Effector memory CD8-positive, alpha-beta T cell (primary cell): Measurements from ENCODE around the gene CTSE.
"Not testable (repeated sequence)": the region's sequence is repeated elsewhere in the genome, so short reads cannot be mapped to it uniquely, and the experiment has no call there.

Source experiments
- ATAC-seq: fragments of 150-1000 bp; cut with Tn5 transposase; replicated peaks from 2 replicates; pipeline ENCODE4 v1.10.0; 2021; ENCODE audit warnings: mild to moderate bottlenecking, moderate library complexity
- DNase-seq, 3 experiments: peaks; one replicate each; pipeline ENCODE4 v3.0.0; 2021
- H3K27ac Mint-ChIP-seq, 2 donors: one replicate each; pipeline ENCODE4 v1.8.0; 2022; ENCODE audit warnings: mild to moderate bottlenecking in 2 of 2, mixed read lengths in 2 of 2, moderate library complexity in 2 of 2
- H3K27me3 Mint-ChIP-seq, 2 donors: one replicate each; pipeline ENCODE4 v1.8.0; 2022; ENCODE audit warnings: mixed read lengths in 2 of 2
- H3K36me3 Mint-ChIP-seq: one replicate; pipeline ENCODE4 v1.8.0; 2022; ENCODE audit warnings: mild to moderate bottlenecking, moderate library complexity, mixed read lengths; ENCODE audit not compliant: insufficient read depth
- H3K4me1 Mint-ChIP-seq, 2 donors: one replicate each; pipeline ENCODE4 v1.8.0; 2022; ENCODE audit warnings: low read depth in 2 of 2, mixed read lengths in 2 of 2
- H3K4me3 Mint-ChIP-seq, 2 donors: one replicate each; pipeline ENCODE4 v1.8.0; 2022; ENCODE audit warnings: mild to moderate bottlenecking in 2 of 2, mixed read lengths in 2 of 2, moderate library complexity in 2 of 2
- H3K9me3 Mint-ChIP-seq, 2 donors: one replicate each; pipeline ENCODE4 v1.8.0; 2022; ENCODE audit warnings: mixed read lengths in 2 of 2
- total RNA-seq, 9 experiments: gene quantifications; one replicate each; lab custom pipeline; 2026; lab: John Stamatoyannopoulos, UW

The CTSE gene
- total RNA-seq = 0 to 0.06 (median 0) reads per million in 9 experiments

DNA sequence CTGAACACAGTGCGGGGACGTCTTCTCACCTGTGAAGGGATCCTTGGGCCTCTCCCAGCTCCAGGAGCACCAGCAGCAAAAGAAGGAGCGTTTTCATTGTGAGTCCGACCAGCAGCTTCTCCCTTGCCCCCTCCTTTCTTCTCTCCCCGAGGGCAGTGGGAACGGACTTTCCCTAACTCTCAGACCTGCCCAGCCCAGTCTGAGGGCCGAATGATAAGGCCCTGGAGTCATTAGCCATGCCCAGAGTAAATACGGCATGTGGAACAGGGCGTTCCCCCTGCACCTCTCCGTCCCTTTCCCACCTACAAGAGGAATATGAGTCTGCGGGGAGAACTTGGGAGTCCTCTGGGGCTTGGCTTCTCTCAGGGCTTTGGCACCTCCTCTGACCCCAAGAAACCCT lies at the start of gene CTSE:
CTSE (minus strand) TSS at position 201 of the 400 bp plus-strand sequence; CDS start at position 97, 104 bp downstream.
- no peak for DNase-seq
- Mint-ChIP-seq H3K9me3 (no peaks in the 10 kb centered on the region), H3K27me3 (peaks cover 36 to 54% of the 10 kb centered on the region in 2 donors), H3K36me3 (no peaks in the 10 kb centered on the region), H3K4me1 (peaks cover 0 to 3% of the 10 kb centered on the region in 2 donors), H3K27ac (no peak within 1 kb of the TSS), H3K4me3 (no peak within 1 kb of the TSS)
- ATAC-seq = no peak

DNA sequence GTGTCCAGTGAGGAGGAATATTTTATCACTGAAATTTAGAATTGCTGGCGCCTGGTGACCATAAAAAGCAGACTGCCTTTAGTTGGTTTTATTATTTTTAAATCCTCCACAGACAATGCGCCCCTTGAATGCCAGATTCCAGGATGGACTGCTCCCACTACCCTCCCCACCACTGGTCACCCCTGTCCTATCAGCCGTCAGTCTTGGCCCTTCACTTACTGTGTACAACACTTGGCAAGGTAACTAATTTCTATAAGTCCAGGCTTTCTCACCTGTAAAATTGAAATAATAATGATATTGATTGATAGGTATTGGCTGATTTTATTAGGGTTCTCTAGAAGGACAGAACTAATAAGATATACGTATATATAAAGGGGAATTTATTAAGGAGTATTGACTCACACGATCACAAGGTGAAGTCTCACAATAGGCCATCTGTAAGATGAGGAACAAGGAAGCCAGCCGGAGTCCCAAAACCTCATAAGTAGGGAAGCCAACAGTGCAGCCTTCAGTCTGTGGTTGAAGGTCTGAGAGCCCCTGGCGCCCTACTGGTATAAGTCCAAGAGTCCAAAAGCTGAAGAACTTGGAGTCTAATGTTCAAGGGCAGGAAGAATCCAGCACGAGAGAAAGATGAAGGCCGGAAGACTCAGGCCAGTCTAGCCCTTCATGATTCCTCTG lies 47.1 kb upstream of the CTSE start:
- no peak overlapping the region for H3K4me3 Mint-ChIP-seq
- H3K9me3 Mint-ChIP-seq = no peaks in the 10 kb centered on the region
- H3K36me3 Mint-ChIP-seq = no peaks in the 10 kb centered on the region
- DNase-seq = no peak
- no peak overlapping the region for H3K27ac Mint-ChIP-seq
- H3K4me1 Mint-ChIP-seq = peaks cover 0 to 3% of the 10 kb centered on the region in 2 donors
- no peak for ATAC-seq
- peaks cover 13 to 16% of the 10 kb centered on the region in 2 donors for H3K27me3 Mint-ChIP-seq

DNA sequence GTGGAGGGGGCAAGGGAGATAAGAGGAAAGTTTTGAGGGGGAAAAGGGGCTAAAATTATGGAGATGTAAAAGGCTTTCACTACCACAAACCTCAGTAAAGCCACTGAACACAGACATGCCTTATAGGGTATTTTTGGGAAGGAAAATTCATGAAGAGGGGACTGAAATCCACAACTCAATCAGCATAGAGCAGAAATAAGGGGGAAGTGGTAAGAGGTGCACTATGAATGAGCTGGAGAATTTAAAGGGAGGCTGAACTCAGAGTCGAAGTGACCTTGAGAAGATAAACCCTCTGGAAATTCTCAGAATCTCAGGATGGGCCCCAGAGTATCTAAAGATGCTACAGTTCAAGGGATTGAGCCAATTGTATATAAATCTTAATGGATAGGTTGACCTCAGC lies 44.6 kb upstream of the CTSE start:
- no peak for ATAC-seq
- Mint-ChIP-seq H3K4me1 (peaks cover 0 to 3% of the 10 kb centered on the region in 2 donors), H3K27ac (no peak overlapping the region), H3K9me3 (no peaks in the 10 kb centered on the region), H3K27me3 (peaks cover 4 to 7% of the 10 kb centered on the region in 2 donors), H3K36me3 (no peaks in the 10 kb centered on the region), H3K4me3 (no peak overlapping the region)
- DNase-seq = no peak

DNA sequence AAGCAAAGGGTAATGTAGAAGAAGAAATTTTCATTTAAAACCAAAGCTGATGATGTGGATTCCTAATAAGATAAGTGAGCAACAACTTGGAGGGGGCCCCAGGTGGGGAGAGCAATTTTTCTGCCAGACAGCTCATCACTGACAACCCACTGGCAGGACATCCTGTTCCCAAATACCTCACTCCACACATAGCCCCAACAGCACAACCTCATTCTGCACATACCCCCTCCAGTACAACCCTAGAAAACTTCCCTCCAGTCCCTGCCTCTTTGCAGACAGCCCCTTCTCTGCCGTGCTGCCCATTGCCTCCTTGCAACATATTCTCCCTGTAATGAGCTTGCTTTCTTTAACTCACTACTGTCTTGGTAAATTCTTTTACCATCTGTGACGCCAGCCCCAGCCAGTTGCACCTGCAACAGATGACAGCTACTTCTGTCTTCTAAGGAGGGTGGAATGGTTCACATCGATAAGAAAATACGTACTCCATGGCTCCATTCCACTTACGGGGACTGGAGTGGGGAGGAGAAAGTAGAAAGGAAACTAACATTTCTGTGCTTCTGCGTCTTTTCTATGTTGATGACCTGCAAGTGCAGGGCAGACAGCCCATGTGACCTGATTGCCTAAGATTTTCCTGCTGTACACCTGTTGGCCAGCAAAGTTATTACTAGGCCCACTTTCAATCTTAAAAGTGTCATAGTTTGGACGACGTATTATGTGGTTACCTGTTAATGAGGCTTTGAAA lies 44.0 kb upstream of the CTSE start:
- H3K27ac Mint-ChIP-seq = no peak overlapping the region
- H3K9me3 Mint-ChIP-seq = no peaks in the 10 kb centered on the region
- H3K4me3 Mint-ChIP-seq = no peak overlapping the region

DNA sequence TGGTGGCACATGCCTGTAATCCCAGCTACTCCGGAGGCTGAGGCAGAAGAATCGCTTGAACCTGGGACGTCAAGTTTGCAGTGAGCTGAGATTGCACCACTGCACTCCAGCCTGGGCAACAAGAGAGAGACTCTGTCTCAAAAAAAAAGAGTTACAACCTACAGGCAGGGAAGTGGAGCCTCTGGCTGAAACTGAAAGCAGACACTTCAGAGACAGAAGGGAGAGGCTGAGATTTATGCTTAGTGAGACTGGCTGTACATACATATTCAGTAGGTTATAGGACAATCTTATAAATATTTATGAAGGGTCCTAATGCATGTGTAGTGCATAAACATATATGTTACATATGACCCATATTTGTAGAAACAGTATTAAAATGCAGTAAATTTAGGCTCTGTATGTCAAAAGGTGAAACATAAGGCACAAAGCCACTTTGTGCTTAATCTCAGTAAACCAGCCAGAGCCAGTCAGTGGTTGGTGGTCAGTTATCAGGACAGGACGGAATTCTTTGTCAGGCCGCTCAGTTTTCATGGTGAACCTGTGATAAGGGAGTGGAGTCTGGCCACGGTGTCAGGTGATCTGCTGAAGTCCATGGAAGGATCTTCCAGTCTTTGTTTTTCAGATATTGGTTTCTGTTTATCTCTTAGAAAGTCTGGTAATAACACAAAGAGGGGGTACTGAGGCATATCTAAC lies 42.9 kb upstream of the CTSE start:
- no peaks in the 10 kb centered on the region for H3K9me3 Mint-ChIP-seq
- peaks cover 0 to 3% of the 10 kb centered on the region in 2 donors for H3K4me1 Mint-ChIP-seq
- H3K27me3 Mint-ChIP-seq = peaks cover 9 to 18% of the 10 kb centered on the region in 2 donors
- DNase-seq (no peak), ATAC-seq (peak; percentile 46)
- no peak overlapping the region for H3K27ac Mint-ChIP-seq
- H3K36me3 Mint-ChIP-seq = peaks cover 4% of the 10 kb centered on the region
- no peak overlapping the region for H3K4me3 Mint-ChIP-seq

More for the DNA sequence above, 44.0 kb upstream of the CTSE start:
- peaks cover 9 to 14% of the 10 kb centered on the region in 2 donors for H3K27me3 Mint-ChIP-seq
- peaks cover 0 to 3% of the 10 kb centered on the region in 2 donors for H3K4me1 Mint-ChIP-seq
- no peak for ATAC-seq
- no peak for DNase-seq
- H3K36me3 Mint-ChIP-seq = no peaks in the 10 kb centered on the region

DNA sequence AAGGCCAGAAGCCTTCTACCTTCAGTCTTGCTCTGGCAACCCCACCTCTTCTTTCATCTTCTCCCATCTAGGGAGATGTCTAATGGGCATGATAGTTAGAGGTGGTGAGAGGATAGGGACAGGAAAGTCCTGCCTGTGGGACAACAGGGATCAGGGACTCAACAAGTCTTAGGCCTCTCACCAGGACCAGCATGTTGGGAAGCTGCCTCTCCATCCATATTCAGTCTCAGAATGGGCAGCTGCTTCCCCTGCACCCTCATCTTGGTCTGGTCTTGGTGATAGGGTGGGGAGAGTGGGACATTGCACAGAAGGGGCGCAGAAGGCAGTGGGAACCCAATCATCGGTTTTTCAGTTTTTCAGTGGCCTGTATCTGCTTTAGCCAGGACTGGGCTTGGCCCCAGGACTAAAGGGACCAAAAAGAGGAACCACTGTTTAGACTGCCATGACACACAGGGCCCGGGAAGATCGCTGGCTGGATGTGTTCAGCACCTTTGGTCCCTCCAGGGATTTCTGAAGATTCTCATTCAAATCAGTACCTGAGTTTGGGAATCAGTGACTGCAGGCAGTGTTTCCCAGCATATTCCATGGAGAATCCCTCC lies 42.0 kb upstream of the CTSE start:
- Mint-ChIP-seq H3K36me3 (peaks cover 4% of the 10 kb centered on the region), H3K4me3 (no peak overlapping the region), H3K9me3 (no peaks in the 10 kb centered on the region), H3K27me3 (peaks cover 13 to 18% of the 10 kb centered on the region in 2 donors), H3K27ac (no peak overlapping the region), H3K4me1 (peaks cover 0 to 3% of the 10 kb centered on the region in 2 donors)
- DNase-seq = no peak
- ATAC-seq = no peak

DNA sequence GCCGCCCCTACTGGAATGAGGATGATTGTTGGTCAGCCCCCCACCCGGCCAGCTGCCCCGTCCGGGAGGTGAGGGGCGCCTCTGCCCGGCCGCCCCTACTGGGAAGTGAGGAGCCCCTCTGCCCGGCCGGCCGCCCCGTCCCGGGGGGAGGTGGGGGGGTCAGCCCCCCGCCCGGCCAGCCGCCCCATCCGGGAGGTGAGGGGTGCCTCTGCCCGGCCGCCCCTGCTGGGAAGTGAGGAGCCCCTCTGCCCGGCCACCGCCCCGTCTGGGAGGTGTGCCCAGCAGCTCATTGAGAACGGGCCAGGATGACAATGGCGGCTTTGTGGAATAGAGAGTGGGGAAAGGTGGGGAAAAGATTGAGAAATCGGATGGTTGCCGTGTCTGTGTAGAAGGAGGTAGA lies 40.8 kb upstream of the CTSE start:
- H3K36me3 Mint-ChIP-seq = not testable (repeated sequence)

DNA sequence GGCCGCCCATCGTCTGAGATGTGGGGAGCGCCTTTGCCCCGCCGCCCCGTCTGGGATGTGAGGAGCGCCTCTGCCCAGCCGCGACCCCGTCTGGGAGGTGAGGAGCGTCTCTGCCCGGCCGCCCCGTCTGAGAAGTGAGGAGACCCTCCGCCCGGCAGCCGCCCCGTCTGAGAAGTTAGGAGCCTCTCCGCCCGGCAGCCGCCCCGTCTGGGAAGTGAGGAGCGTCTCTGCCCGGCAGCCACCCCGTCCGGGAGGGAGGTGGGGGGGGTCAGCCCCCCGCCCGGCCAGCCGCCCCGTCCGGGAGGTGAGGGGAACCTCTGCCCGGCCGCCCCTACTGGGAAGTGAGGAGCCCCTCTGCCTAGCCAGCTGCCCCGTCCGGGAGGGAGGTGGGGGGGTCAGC lies 40.3 kb upstream of the CTSE start:
- DNase-seq, H3K4me1 Mint-ChIP-seq, H3K9me3 Mint-ChIP-seq, H3K4me3 Mint-ChIP-seq, ATAC-seq, H3K27ac Mint-ChIP-seq, H3K36me3 Mint-ChIP-seq: not testable (repeated sequence)
- H3K27me3 Mint-ChIP-seq = peaks cover 16 to 31% of the 10 kb centered on the region in 2 donors

More for the DNA sequence above, 40.8 kb upstream of the CTSE start:
- not testable (repeated sequence) for H3K4me3 Mint-ChIP-seq, H3K4me1 Mint-ChIP-seq, ATAC-seq, H3K27ac Mint-ChIP-seq, H3K9me3 Mint-ChIP-seq, DNase-seq
- H3K27me3 Mint-ChIP-seq = peaks cover 16 to 27% of the 10 kb centered on the region in 2 donors

DNA sequence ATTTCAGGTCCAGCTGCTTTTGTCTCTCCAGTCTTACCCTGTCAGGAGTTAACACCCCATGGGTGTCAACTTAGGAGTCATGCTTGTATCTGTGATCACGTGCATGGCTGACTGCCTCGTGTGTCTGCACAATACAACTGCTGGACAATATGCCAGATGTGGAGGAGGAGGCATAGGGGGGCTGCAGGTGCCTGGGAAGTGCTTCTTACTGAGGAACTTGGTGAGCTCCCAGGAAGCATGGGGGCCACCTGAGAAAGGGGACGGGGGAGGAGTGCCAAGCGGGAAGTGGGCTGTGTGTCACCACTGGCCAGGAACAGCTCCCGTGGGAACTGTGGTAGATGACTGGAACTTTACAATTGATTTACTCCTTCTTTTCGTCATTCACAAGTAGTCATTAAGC lies 38.8 kb upstream of the CTSE start:
- peaks cover 4% of the 10 kb centered on the region for H3K36me3 Mint-ChIP-seq
- no peak for DNase-seq
- H3K27ac Mint-ChIP-seq = peak overlapping the region in 1 of 2 donors; percentile 41
- no peaks in the 10 kb centered on the region for H3K9me3 Mint-ChIP-seq
- no peak for ATAC-seq
- H3K4me3 Mint-ChIP-seq = no peak overlapping the region
- peaks cover 12 to 25% of the 10 kb centered on the region in 2 donors for H3K27me3 Mint-ChIP-seq
- H3K4me1 Mint-ChIP-seq = peaks cover 0 to 4% of the 10 kb centered on the region in 2 donors

DNA sequence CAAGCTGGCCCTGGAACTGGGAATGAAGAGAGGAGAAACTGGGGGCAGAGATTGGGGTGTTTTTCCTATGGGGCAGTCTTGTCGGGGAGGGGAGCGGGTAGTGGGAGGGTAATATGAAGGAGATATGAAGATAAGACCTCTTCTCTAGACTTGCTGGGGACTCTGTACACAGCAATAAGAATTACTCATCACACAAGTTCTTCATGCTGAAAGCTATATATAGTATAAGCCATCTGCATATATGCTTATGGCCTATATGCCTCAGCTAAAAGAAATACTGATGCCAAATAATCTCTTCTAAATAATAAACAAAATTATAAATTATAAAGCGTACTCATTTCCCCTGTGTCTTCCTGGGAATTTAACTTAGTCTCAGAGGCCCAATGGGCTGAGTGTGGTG lies 37.1 kb upstream of the CTSE start:
- Mint-ChIP-seq H3K4me3 (no peak overlapping the region), H3K27me3 (peaks cover 12 to 25% of the 10 kb centered on the region in 2 donors), H3K9me3 (no peaks in the 10 kb centered on the region), H3K36me3 (peaks cover 4% of the 10 kb centered on the region), H3K4me1 (peaks cover 0 to 4% of the 10 kb centered on the region in 2 donors), H3K27ac (no peak overlapping the region)
- ATAC-seq (no peak), DNase-seq (no peak)

DNA sequence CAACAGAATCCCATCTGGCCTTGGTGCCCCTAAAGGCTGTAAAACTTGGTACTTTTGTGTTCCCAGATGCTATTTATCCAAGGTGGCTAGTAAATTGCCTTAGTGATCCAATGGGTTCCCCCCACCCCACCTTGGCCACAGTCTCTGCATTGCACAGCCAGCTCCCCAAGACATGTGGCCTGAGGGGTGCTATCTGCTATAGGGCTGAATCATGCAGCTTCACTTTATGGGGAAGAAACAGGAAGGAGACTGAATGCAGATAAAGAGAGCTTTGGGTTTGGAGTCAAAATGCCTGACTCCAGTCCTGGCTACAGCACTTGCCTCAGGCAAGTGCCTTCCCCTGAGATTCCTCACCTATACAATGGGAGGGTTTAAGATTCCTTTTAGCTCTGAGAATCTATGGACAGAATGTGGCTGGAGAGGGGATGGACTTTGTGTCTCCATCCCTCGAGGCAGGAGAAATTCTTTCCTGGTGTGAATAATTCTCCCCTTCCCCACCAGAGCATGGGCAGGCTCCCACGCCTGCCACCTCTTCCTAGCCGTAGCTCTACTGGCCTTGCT lies 35.7 kb upstream of the CTSE start:
- Mint-ChIP-seq H3K27me3 (peaks cover 12 to 25% of the 10 kb centered on the region in 2 donors), H3K9me3 (no peaks in the 10 kb centered on the region), H3K4me3 (no peak overlapping the region), H3K36me3 (peaks cover 4% of the 10 kb centered on the region), H3K27ac (peak overlapping the region in 1 of 2 donors; percentile 18), H3K4me1 (peaks cover 0 to 4% of the 10 kb centered on the region in 2 donors)
- no peak for DNase-seq
- no peak for ATAC-seq

DNA sequence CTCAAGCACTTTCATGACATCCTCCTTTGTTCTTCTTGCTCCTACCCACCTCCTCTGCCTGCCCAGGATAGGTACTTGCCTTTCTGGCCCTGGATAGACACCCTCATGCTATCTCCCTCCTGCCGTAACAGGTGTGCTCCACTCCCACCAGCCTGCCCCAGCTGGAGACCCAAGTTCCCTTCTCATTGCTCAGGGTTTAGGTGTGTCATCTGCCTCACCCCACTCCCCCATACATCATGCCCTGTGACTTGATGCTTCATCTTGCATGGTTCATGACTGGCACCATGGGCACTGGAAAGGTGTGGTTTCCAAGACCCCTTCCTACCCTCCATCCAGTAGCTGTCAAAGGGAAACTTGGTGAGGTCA lies 35.2 kb upstream of the CTSE start:
- Mint-ChIP-seq H3K36me3 (peaks cover 4% of the 10 kb centered on the region), H3K27ac (no peak overlapping the region), H3K4me1 (peaks cover 0 to 4% of the 10 kb centered on the region in 2 donors), H3K27me3 (peaks cover 12 to 25% of the 10 kb centered on the region in 2 donors), H3K4me3 (no peak overlapping the region), H3K9me3 (no peaks in the 10 kb centered on the region)
- no peak for ATAC-seq
- no peak for DNase-seq
